Endodermal cell (in vitro differentiated cells): ENCODE results near the gene TRIM10. TPM values are rescaled to one million over a fixed set of nuclear protein-coding genes. Genes with fewer than 3 reads are reported as not detected.

Source experiments
- DNase-seq: peaks from one replicate; pipeline ENCODE4 v3.0.0-alpha.2; 2017
- H3K27ac ChIP-seq: 2 replicates; pipeline ENCODE4 v1.5.1; 2013; ENCODE audit warnings: mild to moderate bottlenecking, low read depth, low read length, moderate library complexity
- H3K27me3 ChIP-seq: 2 replicates; pipeline ENCODE4 v1.6.1; 2013; ENCODE audit warnings: mild to moderate bottlenecking, low read length, moderate library complexity; ENCODE audit not compliant: insufficient read depth, control insufficient read depth, poor library complexity, severe bottlenecking
- H3K36me3 ChIP-seq: 2 replicates; pipeline ENCODE4 v1.7.0; 2013; ENCODE audit warnings: mild to moderate bottlenecking, low read length, moderate library complexity; ENCODE audit not compliant: control insufficient read depth, insufficient read depth
- H3K4me1 ChIP-seq: one replicate; pipeline ENCODE4 v1.7.0; 2013; ENCODE audit warnings: low read length; ENCODE audit not compliant: control insufficient read depth, insufficient read depth
- H3K4me3 ChIP-seq: 2 replicates; pipeline ENCODE4 v1.5.1; 2013; ENCODE audit warnings: mild to moderate bottlenecking, low read length, moderate library complexity
- H3K9ac ChIP-seq: 2 replicates; pipeline ENCODE4 v1.6.1; 2013; ENCODE audit warnings: mild to moderate bottlenecking, low read length, moderate library complexity; ENCODE audit not compliant: poor library complexity, severe bottlenecking; ENCODE audit errors: extremely low read depth
- H3K9me3 ChIP-seq: 2 replicates; pipeline ENCODE4 v1.6.1; 2013; ENCODE audit warnings: mild to moderate bottlenecking, low read length, moderate library complexity; ENCODE audit not compliant: control insufficient read depth
- H3K27ac Mint-ChIP-seq: 2 replicates; pipeline ENCODE4 v1.8.0; 2020; ENCODE audit warnings: mixed read lengths
- H3K27me3 Mint-ChIP-seq: 2 replicates; pipeline ENCODE4 v1.8.0; 2021; ENCODE audit warnings: mild to moderate bottlenecking, mixed read lengths; ENCODE audit not compliant: insufficient read depth
- H3K36me3 Mint-ChIP-seq: 2 replicates; pipeline ENCODE4 v1.8.0; 2020; ENCODE audit warnings: low read depth, mixed read lengths
- H3K4me1 Mint-ChIP-seq: 2 replicates; pipeline ENCODE4 v1.8.0; 2020; ENCODE audit warnings: mixed read lengths
- H3K4me3 Mint-ChIP-seq: 2 replicates; pipeline ENCODE4 v1.8.0; 2020; ENCODE audit warnings: mild to moderate bottlenecking, moderate library complexity, mixed read lengths
- H3K9me3 Mint-ChIP-seq: 2 replicates; pipeline ENCODE4 v1.8.0; 2020; ENCODE audit warnings: mild to moderate bottlenecking, mixed read lengths
- CTCF ChIP-seq: fragments of 200-600 bp; sonication (generic); conservative IDR thresholded peaks from 2 replicates; pipeline ENCODE4 v1.5.0; 2021; ENCODE audit warnings: antibody characterized with exemption, mild to moderate bottlenecking
- WGBS, 2 experiments: methylation state at CpG; one replicate each; pipeline versions ENCODE4 v1.1.5 to v1.1.7; 2013; ENCODE audit warnings: missing lambda C conversion rate in 2 of 2, mixed read lengths in 1 of 2; ENCODE audit not compliant: insufficient coverage in 1 of 2, insufficient read length in 1 of 2; 5-methylcytosine and 5-hydroxymethylcytosine counted together
- total RNA-seq, 2 donors: library from RNA; stranded (reverse); fragmentation: NEBNext Ultra II Directional in 1 of 2; extraction: Animal tissue kit (Norgen Biotek cat#: 25700) in 1 of 2; gene quantifications; 2 replicates in 1 of 2; 3 replicates in 1 of 2; pipeline ENCODE4 v1.2.1, GENCODE V29; 2021

TRIM10 gene
- total RNA-seq, 2 donors from 2014 or later = not detected

- Mint-ChIP-seq H3K36me3 (no peaks in the 10 kb centered on the region), H3K4me3 (peak overlapping the region; percentile 43), H3K27me3 (peaks cover 82% of the 10 kb centered on the region), H3K4me1 (no peaks in the 10 kb centered on the region), H3K27ac (no peak overlapping the region), H3K9me3 (no peaks in the 10 kb centered on the region)
- Histone ChIP-seq H3K9me3 (no peaks in the 10 kb centered on the region), H3K4me1 (no peaks in the 10 kb centered on the region), H3K9ac (no peak overlapping the region), H3K27me3 (peaks cover 66% of the 10 kb centered on the region), H3K4me3 (no peak overlapping the region), H3K27ac (no peak overlapping the region), H3K36me3 (no peaks in the 10 kb centered on the region)
- TF ChIP-seq CTCF = no peak
- 91 to 94% methylated on average over 2 to 4 of the region's 4 CpGs for WGBS, 2 experiments
- no peak for DNase-seq
These were observed 11.7 kb upstream of the TRIM10 start for GRCh38 chr6:30172681-30173080.

GRCh38 chr6:30171677-30172471 is 10.9 kb upstream of the TRIM10 start:
- peaks cover 81% of the 10 kb centered on the region for H3K27me3 Mint-ChIP-seq
- 42 to 45% methylated on average over 30 to 62 of the region's 62 CpGs for WGBS, 2 experiments
- no peak overlapping the region for H3K27ac Mint-ChIP-seq
- H3K4me1 Mint-ChIP-seq = no peaks in the 10 kb centered on the region
- peak; percentile 58 for TF ChIP-seq CTCF
- H3K27me3 ChIP-seq = peaks cover 67% of the 10 kb centered on the region
- peak overlapping the region; percentile 43 for H3K4me3 Mint-ChIP-seq
- H3K4me3 ChIP-seq = no peak overlapping the region
- H3K36me3 ChIP-seq = no peaks in the 10 kb centered on the region
- no peaks in the 10 kb centered on the region for H3K9me3 Mint-ChIP-seq
- no peak overlapping the region for H3K9ac ChIP-seq
- no peaks in the 10 kb centered on the region for H3K4me1 ChIP-seq
- no peaks in the 10 kb centered on the region for H3K9me3 ChIP-seq
- H3K36me3 Mint-ChIP-seq = no peaks in the 10 kb centered on the region
- DNase-seq = peak; percentile 88
- H3K27ac ChIP-seq = no peak overlapping the region

- peaks cover 64% of the 10 kb centered on the region for H3K27me3 ChIP-seq
- Mint-ChIP-seq H3K27me3 (peaks cover 86% of the 10 kb centered on the region), H3K4me1 (no peaks in the 10 kb centered on the region), H3K9me3 (no peaks in the 10 kb centered on the region), H3K36me3 (no peaks in the 10 kb centered on the region), H3K4me3 (no peak overlapping the region), H3K27ac (no peak overlapping the region)
- no peak overlapping the region for H3K27ac ChIP-seq
- H3K9ac ChIP-seq = no peak overlapping the region
- H3K36me3 ChIP-seq = no peaks in the 10 kb centered on the region
- H3K9me3 ChIP-seq = no peaks in the 10 kb centered on the region
- no peak overlapping the region for H3K4me3 ChIP-seq
- peak; percentile 84 for TF ChIP-seq CTCF
- no peaks in the 10 kb centered on the region for H3K4me1 ChIP-seq
- DNase-seq = no peak
- 34 to 45% methylated on average over 5 to 7 of the region's 7 CpGs for WGBS, 2 experiments
These were observed 8.9 kb upstream of the TRIM10 start for GRCh38 chr6:30169658-30170614.
